ENCODE measurements around the gene OTOGL.

OTOGL gene

GRCh38 chr12:80316222-80316621 lies 216.9 kb downstream of the OTOGL start:
- Mint-ChIP-seq H3K9me3 (no peaks in the 10 kb centered on the region), H3K27me3 (ENCODE audit: low read depth) (no peaks in the 10 kb centered on the region), H3K4me1 (no peaks in the 10 kb centered on the region), H3K4me3 (no peak overlapping the region), H3K36me3 (ENCODE audit: low read depth) (no peaks in the 10 kb centered on the region), H3K27ac (no peak overlapping the region)
- no peak for TF ChIP-seq CTCF (IDR thresholded peaks at IDR 0.05; ENCODE audit: unreplicated experiment in 3 of 3)

- Mint-ChIP-seq H3K27ac (no peak overlapping the region), H3K4me1 (no peaks in the 10 kb centered on the region), H3K36me3 (ENCODE audit: low read depth) (no peaks in the 10 kb centered on the region), H3K27me3 (ENCODE audit: low read depth) (no peaks in the 10 kb centered on the region), H3K9me3 (no peaks in the 10 kb centered on the region), H3K4me3 (no peak overlapping the region)
- no peak for TF ChIP-seq CTCF (IDR thresholded peaks at IDR 0.05; ENCODE audit: unreplicated experiment in 3 of 3)
These were observed 218.0 kb downstream of the OTOGL start for GRCh38 chr12:80317307-80317706.

GRCh38 chr12:80317899-80318298 lies 218.6 kb downstream of the OTOGL start:
- H3K9me3 Mint-ChIP-seq: no peaks in the 10 kb centered on the region
- H3K27me3 Mint-ChIP-seq (ENCODE audit: low read depth): no peaks in the 10 kb centered on the region
- H3K27ac Mint-ChIP-seq: no peak overlapping the region
- H3K4me1 Mint-ChIP-seq: no peaks in the 10 kb centered on the region
- no peak overlapping the region for H3K4me3 Mint-ChIP-seq
- no peaks in the 10 kb centered on the region for H3K36me3 Mint-ChIP-seq (ENCODE audit: low read depth)
- no peak for TF ChIP-seq CTCF (IDR thresholded peaks at IDR 0.05; ENCODE audit: unreplicated experiment in 3 of 3)

GRCh38 chr12:80320121-80320678 lies 220.9 kb downstream of the OTOGL start:
- no peaks in the 10 kb centered on the region for H3K4me1 Mint-ChIP-seq
- no peak overlapping the region for H3K27ac Mint-ChIP-seq
- TF ChIP-seq CTCF (IDR thresholded peaks at IDR 0.05; ENCODE audit: unreplicated experiment in 3 of 3): no peak
- no peak overlapping the region for H3K4me3 Mint-ChIP-seq
- no peaks in the 10 kb centered on the region for H3K9me3 Mint-ChIP-seq
- no peaks in the 10 kb centered on the region for H3K27me3 Mint-ChIP-seq (ENCODE audit: low read depth)
- H3K36me3 Mint-ChIP-seq (ENCODE audit: low read depth): no peaks in the 10 kb centered on the region

- no peaks in the 10 kb centered on the region for H3K27me3 Mint-ChIP-seq (ENCODE audit: low read depth)
- no peak for TF ChIP-seq CTCF (IDR thresholded peaks at IDR 0.05; ENCODE audit: unreplicated experiment in 3 of 3)
- H3K9me3 Mint-ChIP-seq: no peaks in the 10 kb centered on the region
- no peak overlapping the region for H3K27ac Mint-ChIP-seq
- no peak overlapping the region for H3K4me3 Mint-ChIP-seq
- H3K36me3 Mint-ChIP-seq (ENCODE audit: low read depth): no peaks in the 10 kb centered on the region
- H3K4me1 Mint-ChIP-seq: no peaks in the 10 kb centered on the region
These were observed 222.3 kb downstream of the OTOGL start for GRCh38 chr12:80321653-80322052.

- no peaks in the 10 kb centered on the region for H3K36me3 Mint-ChIP-seq (ENCODE audit: low read depth)
- H3K4me1 Mint-ChIP-seq: no peaks in the 10 kb centered on the region
- no peak for TF ChIP-seq CTCF (IDR thresholded peaks at IDR 0.05; ENCODE audit: unreplicated experiment in 3 of 3)
- H3K27me3 Mint-ChIP-seq (ENCODE audit: low read depth): no peaks in the 10 kb centered on the region
- no peak overlapping the region for H3K27ac Mint-ChIP-seq
- no peak overlapping the region for H3K4me3 Mint-ChIP-seq
- H3K9me3 Mint-ChIP-seq: no peaks in the 10 kb centered on the region
These were observed 226.0 kb downstream of the OTOGL start for GRCh38 chr12:80325167-80325959.

Measured in nephron (organoid).